ENCODE data around the gene KCNIP3.

KCNIP3 gene

DNA sequence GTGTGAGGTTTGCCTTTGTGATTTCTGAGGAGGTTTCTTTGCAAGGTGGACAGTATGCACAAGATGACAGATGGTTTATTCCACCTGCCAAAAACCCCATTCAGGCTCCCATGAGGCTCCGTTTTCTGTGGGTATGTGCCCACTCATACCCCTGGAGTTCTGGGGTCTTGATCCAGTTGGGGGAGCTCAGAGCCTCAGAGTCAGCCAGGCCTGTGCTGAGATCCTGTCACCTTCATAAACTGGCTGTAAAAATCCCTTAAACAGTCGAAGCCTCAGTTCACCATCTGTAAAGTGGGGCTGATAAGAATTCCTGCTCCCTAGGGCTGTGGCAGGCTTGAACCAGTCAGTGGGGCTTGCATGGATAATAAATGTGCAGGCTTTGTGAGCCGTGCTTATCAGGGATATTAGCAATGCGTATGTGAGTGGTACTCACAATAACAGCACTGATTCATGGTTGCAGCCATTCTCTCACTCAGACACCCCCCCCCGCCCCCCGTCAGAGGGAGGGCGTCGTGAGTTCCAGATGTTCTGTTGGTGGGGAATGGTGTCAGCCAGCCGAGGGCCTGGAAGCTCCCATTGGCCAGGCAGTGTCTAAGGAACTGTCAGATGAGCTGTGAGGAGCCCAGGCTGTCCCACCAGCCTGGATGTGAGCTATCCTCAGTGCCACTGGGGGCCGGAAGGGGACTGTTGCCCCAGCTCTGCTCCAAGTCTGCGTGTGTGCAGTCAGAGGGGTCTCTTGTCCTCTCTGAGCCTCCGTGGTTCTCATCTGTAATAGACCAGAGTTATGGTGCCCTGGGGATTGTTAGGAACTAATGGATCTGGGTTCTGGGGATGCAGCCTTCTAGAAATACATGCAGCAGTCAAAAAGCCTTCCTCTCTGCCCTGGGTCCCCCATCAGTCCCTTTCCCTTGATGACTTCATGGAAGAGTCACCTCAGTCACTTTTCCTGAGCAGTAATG lies 51.7 kb downstream of the KCNIP3 start:
- no peak for DNase-seq
- Histone ChIP-seq H3K23ac (ENCODE audit: low read length) (no peak overlapping the region), H3K4me1 (ENCODE audit: control insufficient read depth, low read depth, low read length) (no peaks in the 10 kb centered on the region)

DNA sequence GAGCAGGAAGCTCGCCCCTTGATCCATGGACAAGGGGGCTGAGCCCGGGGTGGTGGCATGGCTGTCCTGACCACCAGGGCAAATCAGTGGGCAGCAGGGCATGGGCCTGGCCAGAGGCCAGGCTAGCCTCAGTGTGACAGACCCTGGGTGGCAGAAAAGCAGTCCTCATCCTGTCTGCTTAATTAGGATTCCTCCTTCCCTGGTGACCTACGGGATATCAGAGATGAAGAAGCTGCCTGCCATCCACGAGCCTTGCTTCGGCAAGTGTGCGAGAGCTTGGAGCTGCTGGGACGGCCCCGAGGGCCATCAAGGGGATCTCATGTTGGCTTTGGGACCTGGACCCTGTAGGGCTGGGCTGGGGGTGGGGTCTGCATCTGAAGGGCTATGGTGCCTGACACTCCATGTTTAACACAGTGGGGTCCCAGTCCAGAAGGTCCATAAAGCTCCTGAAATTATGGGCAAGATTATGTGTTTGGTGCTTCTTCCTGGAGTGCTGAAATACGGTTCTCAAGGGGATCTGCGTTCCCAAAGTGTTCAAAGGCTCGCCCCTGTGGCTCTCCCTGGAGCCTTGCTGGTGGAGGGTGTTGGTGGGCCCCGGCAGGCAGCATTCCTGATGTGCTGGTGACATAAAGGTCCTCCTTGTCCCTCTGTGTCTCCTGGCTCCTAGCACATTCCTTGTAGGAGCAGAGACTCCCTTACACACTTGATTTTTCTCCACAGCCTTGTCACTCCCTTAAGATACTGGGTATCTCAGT lies 52.6 kb downstream of the KCNIP3 start:
- Histone ChIP-seq H2AK5ac (ENCODE audit: low read length) (no peak overlapping the region), H2BK120ac (ENCODE audit: low read depth, low read length) (no peak overlapping the region), H3K9ac (ENCODE audit: low read length) (no peak overlapping the region), H3K18ac (ENCODE audit: low read length) (no peak overlapping the region), H3K79me1 (ENCODE audit: low read length) (no peaks in the 10 kb centered on the region), H2BK15ac (replicated peaks; ENCODE audit: low read depth) (no peak overlapping the region), H3K23ac (ENCODE audit: low read length) (no peak overlapping the region), H3K4me1 (ENCODE audit: control insufficient read depth, low read depth, low read length) (no peaks in the 10 kb centered on the region), H4K8ac (ENCODE audit: low read depth, low read length) (no peak overlapping the region), H3K4ac (ENCODE audit: low read depth, low read length) (no peak overlapping the region), H3K27ac (ENCODE audit: low read depth, low read length) (no peak overlapping the region), H4K5ac (ENCODE audit: low read length) (no peak overlapping the region), H3K79me2 (ENCODE audit: control insufficient read depth, insufficient read depth, low read length) (no peaks in the 10 kb centered on the region), H3K4me3 (ENCODE audit: low read length) (no peak overlapping the region), H2BK5ac (ENCODE audit: low read length) (no peak overlapping the region), H3K56ac (ENCODE audit: low read length) (no peak overlapping the region), H3K4me2 (ENCODE audit: low read length) (no peak overlapping the region), H3K27me3 (ENCODE audit: insufficient read depth, low read length, poor library complexity) (peaks cover 8% of the 10 kb centered on the region), H3K36me3 (ENCODE audit: control insufficient read depth, insufficient read depth, low read length) (no peaks in the 10 kb centered on the region)
- DNase-seq = no peak
- WGBS (ENCODE audit: extremely low coverage, insufficient coverage, low lambda C conversion rate) = no CpG with 5 or more reads among the region's 12 CpGs

More for the DNA sequence above, 51.7 kb downstream of the KCNIP3 start:
- Histone ChIP-seq H3K36me3 (ENCODE audit: control insufficient read depth, insufficient read depth, low read length) (no peaks in the 10 kb centered on the region), H2BK120ac (ENCODE audit: low read depth, low read length) (no peak overlapping the region), H4K5ac (ENCODE audit: low read length) (no peak overlapping the region), H2BK15ac (replicated peaks; ENCODE audit: low read depth) (no peak overlapping the region), H3K56ac (ENCODE audit: low read length) (no peak overlapping the region), H3K27me3 (ENCODE audit: insufficient read depth, low read length, poor library complexity) (peaks cover 12% of the 10 kb centered on the region), H3K4me2 (ENCODE audit: low read length) (no peak overlapping the region), H3K4ac (ENCODE audit: low read depth, low read length) (no peak overlapping the region), H2BK5ac (ENCODE audit: low read length) (no peak overlapping the region), H3K27ac (ENCODE audit: low read depth, low read length) (no peak overlapping the region), H3K79me1 (ENCODE audit: low read length) (no peaks in the 10 kb centered on the region), H3K79me2 (ENCODE audit: control insufficient read depth, insufficient read depth, low read length) (no peaks in the 10 kb centered on the region), H3K4me3 (ENCODE audit: low read length) (no peak overlapping the region), H3K9ac (ENCODE audit: low read length) (no peak overlapping the region), H3K18ac (ENCODE audit: low read length) (no peak overlapping the region), H4K8ac (ENCODE audit: low read depth, low read length) (no peak overlapping the region), H2AK5ac (ENCODE audit: low read length) (no peak overlapping the region)
- no CpG with 5 or more reads among the region's 12 CpGs for WGBS (ENCODE audit: extremely low coverage, insufficient coverage, low lambda C conversion rate)

DNA sequence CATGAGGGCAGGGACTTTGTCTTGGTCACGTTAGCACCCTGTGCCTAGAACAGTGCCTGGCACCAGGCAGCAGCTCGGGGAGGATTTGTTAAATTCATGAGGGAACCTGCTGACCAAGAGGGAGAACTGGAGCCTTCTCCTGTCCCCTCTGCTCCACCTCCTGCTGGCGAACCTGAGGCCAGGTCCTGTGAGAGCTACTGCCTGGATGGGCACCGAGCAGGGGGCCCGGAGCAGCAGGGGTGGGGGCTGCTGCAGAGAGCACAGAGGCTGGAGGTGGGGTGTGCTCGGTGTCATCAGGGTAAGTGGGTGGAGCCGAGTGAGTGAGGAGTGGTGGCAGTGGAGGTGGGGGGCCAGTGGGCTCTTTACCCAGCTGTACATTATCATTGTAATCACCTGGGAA lies 53.2 kb downstream of the KCNIP3 start:
- no peak overlapping the region for H4K5ac ChIP-seq (ENCODE audit: low read length)
- H3K23ac ChIP-seq (ENCODE audit: low read length) = no peak overlapping the region
- no CpG with 5 or more reads among the region's 7 CpGs for WGBS (ENCODE audit: extremely low coverage, insufficient coverage, low lambda C conversion rate)
- H2BK120ac ChIP-seq (ENCODE audit: low read depth, low read length) = no peak overlapping the region
- H3K27me3 ChIP-seq (ENCODE audit: insufficient read depth, low read length, poor library complexity) = peaks cover 3% of the 10 kb centered on the region
- no peaks in the 10 kb centered on the region for H3K79me2 ChIP-seq (ENCODE audit: control insufficient read depth, insufficient read depth, low read length)
- H3K79me1 ChIP-seq (ENCODE audit: low read length) = no peaks in the 10 kb centered on the region
- no peak overlapping the region for H3K9ac ChIP-seq (ENCODE audit: low read length)
- no peak overlapping the region for H2BK15ac ChIP-seq (replicated peaks; ENCODE audit: low read depth)
- no peak overlapping the region for H2BK5ac ChIP-seq (ENCODE audit: low read length)
- no peak overlapping the region for H3K18ac ChIP-seq (ENCODE audit: low read length)
- no peak overlapping the region for H2AK5ac ChIP-seq (ENCODE audit: low read length)
- no peak overlapping the region for H3K4ac ChIP-seq (ENCODE audit: low read depth, low read length)
- no peak overlapping the region for H3K56ac ChIP-seq (ENCODE audit: low read length)
- H3K4me3 ChIP-seq (ENCODE audit: low read length) = no peak overlapping the region
- no peak overlapping the region for H3K27ac ChIP-seq (ENCODE audit: low read depth, low read length)
- H3K4me1 ChIP-seq (ENCODE audit: control insufficient read depth, low read depth, low read length) = no peaks in the 10 kb centered on the region
- no peaks in the 10 kb centered on the region for H3K36me3 ChIP-seq (ENCODE audit: control insufficient read depth, insufficient read depth, low read length)
- no peak for DNase-seq
- no peak overlapping the region for H3K4me2 ChIP-seq (ENCODE audit: low read length)
- H4K8ac ChIP-seq (ENCODE audit: low read depth, low read length) = no peak overlapping the region

- Histone ChIP-seq H3K18ac (ENCODE audit: low read length) (no peak overlapping the region), H3K4me1 (ENCODE audit: control insufficient read depth, low read depth, low read length) (no peaks in the 10 kb centered on the region), H3K56ac (ENCODE audit: low read length) (no peak overlapping the region), H3K27me3 (ENCODE audit: insufficient read depth, low read length, poor library complexity) (no peaks in the 10 kb centered on the region), H3K4me3 (ENCODE audit: low read length) (no peak overlapping the region), H3K9ac (ENCODE audit: low read length) (no peak overlapping the region), H3K79me2 (ENCODE audit: control insufficient read depth, insufficient read depth, low read length) (no peaks in the 10 kb centered on the region), H3K4me2 (ENCODE audit: low read length) (no peak overlapping the region), H3K23ac (ENCODE audit: low read length) (no peak overlapping the region), H3K4ac (ENCODE audit: low read depth, low read length) (no peak overlapping the region), H3K27ac (ENCODE audit: low read depth, low read length) (no peak overlapping the region), H3K36me3 (ENCODE audit: control insufficient read depth, insufficient read depth, low read length) (no peaks in the 10 kb centered on the region), H2BK5ac (ENCODE audit: low read length) (no peak overlapping the region), H3K79me1 (ENCODE audit: low read length) (no peaks in the 10 kb centered on the region), H4K5ac (ENCODE audit: low read length) (no peak overlapping the region), H4K8ac (ENCODE audit: low read depth, low read length) (no peak overlapping the region), H2BK15ac (replicated peaks; ENCODE audit: low read depth) (no peak overlapping the region), H2BK120ac (ENCODE audit: low read depth, low read length) (no peak overlapping the region), H2AK5ac (ENCODE audit: low read length) (no peak overlapping the region)
- WGBS (ENCODE audit: extremely low coverage, insufficient coverage, low lambda C conversion rate) = no CpG with 5 or more reads among the region's 13 CpGs
- DNase-seq = no peak
Observed at GRCh38 chr2:95350774-95351597, 53.8 kb downstream of the KCNIP3 start.

GRCh38 chr2:95351598-95351915 lies 54.4 kb downstream of the KCNIP3 start:
- H3K56ac ChIP-seq (ENCODE audit: low read length) = no peak overlapping the region
- no peak overlapping the region for H2BK120ac ChIP-seq (ENCODE audit: low read depth, low read length)
- H3K4me1 ChIP-seq (ENCODE audit: control insufficient read depth, low read depth, low read length) = no peaks in the 10 kb centered on the region
- no peak overlapping the region for H3K4me2 ChIP-seq (ENCODE audit: low read length)
- no peak overlapping the region for H4K8ac ChIP-seq (ENCODE audit: low read depth, low read length)
- no peaks in the 10 kb centered on the region for H3K36me3 ChIP-seq (ENCODE audit: control insufficient read depth, insufficient read depth, low read length)
- no peak overlapping the region for H2BK15ac ChIP-seq (replicated peaks; ENCODE audit: low read depth)
- DNase-seq = no peak
- H3K4ac ChIP-seq (ENCODE audit: low read depth, low read length) = no peak overlapping the region
- no peak overlapping the region for H3K18ac ChIP-seq (ENCODE audit: low read length)
- no peak overlapping the region for H3K9ac ChIP-seq (ENCODE audit: low read length)
- WGBS (ENCODE audit: extremely low coverage, insufficient coverage, low lambda C conversion rate) = no CpG with 5 or more reads among the region's 4 CpGs
- no peaks in the 10 kb centered on the region for H3K27me3 ChIP-seq (ENCODE audit: insufficient read depth, low read length, poor library complexity)
- no peak overlapping the region for H3K4me3 ChIP-seq (ENCODE audit: low read length)
- H3K79me1 ChIP-seq (ENCODE audit: low read length) = no peaks in the 10 kb centered on the region
- H2AK5ac ChIP-seq (ENCODE audit: low read length) = no peak overlapping the region
- no peaks in the 10 kb centered on the region for H3K79me2 ChIP-seq (ENCODE audit: control insufficient read depth, insufficient read depth, low read length)
- H3K27ac ChIP-seq (ENCODE audit: low read depth, low read length) = no peak overlapping the region
- no peak overlapping the region for H2BK5ac ChIP-seq (ENCODE audit: low read length)
- H3K23ac ChIP-seq (ENCODE audit: low read length) = no peak overlapping the region
- H4K5ac ChIP-seq (ENCODE audit: low read length) = no peak overlapping the region
